ENCODE data around the gene SKAP1.

SKAP1 gene

DNA sequence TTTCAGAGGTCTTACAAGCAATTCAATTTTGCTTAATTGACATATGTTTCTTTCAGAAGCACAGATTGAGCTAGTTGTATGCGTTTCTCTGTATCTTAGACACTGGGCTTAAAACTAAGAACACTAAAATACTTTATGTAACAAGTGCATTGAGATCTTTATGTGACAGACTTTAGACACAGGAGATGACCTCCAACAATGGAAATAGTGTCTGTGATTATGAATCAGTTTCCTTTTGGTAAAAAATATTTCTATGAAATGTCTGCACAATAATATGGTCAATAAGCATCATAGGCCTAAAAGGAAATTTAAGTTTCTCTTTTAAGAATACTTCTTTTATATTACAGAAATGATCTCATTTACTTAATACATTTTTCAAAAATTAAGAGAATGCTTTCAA, 153.2 kb downstream of the SKAP1 start:
- Histone ChIP-seq H4K20me1 (no peaks in the 10 kb centered on the region), H3K4me2 (no peak overlapping the region), H3K36me3 (no peaks in the 10 kb centered on the region), H3K9me3 (replicated peaks in 1 of 11) (no peaks in the 10 kb centered on the region), H3K9ac (no peak overlapping the region), H3K4me1 (no peaks in the 10 kb centered on the region), H3K27ac (no peak overlapping the region), H3K4me3 (no peak overlapping the region), H3K27me3 (peaks cover 0 to 3% (median 0%) of the 10 kb centered on the region in 11 experiments; a peak in 1 of 22 replicates)
- TF ChIP-seq Cebpa-rat (IDR thresholded peaks at IDR 0.05) = no peak

DNA sequence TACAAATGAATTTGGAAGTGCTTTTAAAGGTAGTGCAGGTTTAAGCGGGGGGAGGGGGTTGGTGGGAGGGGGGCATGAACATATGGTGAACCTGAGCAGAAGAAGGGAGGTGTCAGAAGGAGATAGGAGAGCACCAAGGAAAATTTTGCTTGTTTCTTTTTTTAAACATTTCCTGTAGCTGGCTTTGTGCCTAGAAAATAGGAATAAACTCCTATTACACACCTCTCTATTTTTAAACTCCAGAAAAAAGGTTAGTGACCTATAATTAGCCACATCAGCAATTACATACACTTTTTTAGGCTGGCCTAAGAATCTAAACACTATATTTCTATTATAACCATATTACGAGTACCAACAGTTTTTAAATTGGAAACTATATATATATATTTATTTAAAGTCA, 159.1 kb downstream of the SKAP1 start:
- Histone ChIP-seq H3K27ac (no peak overlapping the region), H4K20me1 (no peaks in the 10 kb centered on the region), H3K27me3 (no peaks in the 10 kb centered on the region), H3K4me2 (no peak overlapping the region), H3K36me3 (no peaks in the 10 kb centered on the region), H3K4me1 (peaks cover 0 to 4% (median 2%) of the 10 kb centered on the region in 10 experiments; a peak in 11 of 20 replicates), H3K9me3 (replicated peaks in 1 of 11) (no peaks in the 10 kb centered on the region), H3K9ac (no peak overlapping the region), H3K4me3 (no peak overlapping the region)
- no peak for TF ChIP-seq Cebpa-rat (IDR thresholded peaks at IDR 0.05)

DNA sequence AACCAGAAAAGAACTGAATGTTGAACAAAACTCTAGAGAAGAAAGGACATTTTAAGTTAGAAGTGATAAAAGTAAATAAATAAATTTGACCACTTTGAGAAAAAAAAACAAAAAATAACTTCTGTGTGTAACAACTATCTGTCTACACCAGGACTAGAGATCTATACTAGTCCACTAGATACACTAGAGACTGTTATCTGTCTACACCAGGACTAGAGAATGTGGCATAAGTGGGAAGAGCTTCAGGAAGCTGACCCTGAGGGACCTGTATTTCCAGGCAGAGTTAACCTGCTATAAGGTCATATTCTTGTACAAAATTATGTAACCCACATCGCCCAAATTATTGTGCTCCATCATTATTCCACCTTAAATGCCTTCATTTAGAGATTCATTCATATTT, 160.8 kb downstream of the SKAP1 start:
- H3K4me2 ChIP-seq = no peak overlapping the region
- no peaks in the 10 kb centered on the region for H3K36me3 ChIP-seq
- peaks cover 0 to 21% (median 19%) of the 10 kb centered on the region in 10 experiments; a peak in 15 of 20 replicates for H3K4me1 ChIP-seq
- TF ChIP-seq Cebpa-rat (IDR thresholded peaks at IDR 0.05) = no peak
- H4K20me1 ChIP-seq = no peaks in the 10 kb centered on the region
- no peak overlapping the region for H3K4me3 ChIP-seq
- no peaks in the 10 kb centered on the region for H3K9me3 ChIP-seq (replicated peaks in 1 of 11)
- no peak overlapping the region for H3K27ac ChIP-seq
- no peak overlapping the region for H3K9ac ChIP-seq
- 0 out of 22 replicates have a peak, but pooled peaks cover 0 to 11% (median 0%) of the 10 kb centered on the region in 11 experiments for H3K27me3 ChIP-seq

DNA sequence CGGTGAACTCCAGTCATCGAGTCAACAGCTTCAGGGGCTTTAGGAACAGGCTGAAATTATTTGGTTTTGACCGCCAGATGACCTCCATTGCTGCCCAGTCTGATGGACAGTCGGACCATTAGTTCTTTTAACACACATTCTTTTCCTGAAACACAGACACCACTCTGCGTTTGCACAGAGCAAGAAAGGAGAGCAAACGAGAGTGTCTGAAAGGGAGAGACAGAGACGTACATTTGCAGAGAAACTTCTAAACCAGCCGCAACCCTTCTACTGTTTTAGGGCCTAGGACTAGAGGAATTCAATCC, 166.3 kb downstream of the SKAP1 start:
- Histone ChIP-seq H3K4me2 (no peak overlapping the region), H3K27ac (no peak overlapping the region), H4K20me1 (no peaks in the 10 kb centered on the region), H3K27me3 (peaks cover 0 to 11% (median 0%) of the 10 kb centered on the region in 11 experiments; a peak in 1 of 22 replicates), H3K4me3 (no peak overlapping the region), H3K9ac (no peak overlapping the region), H3K9me3 (replicated peaks in 1 of 11) (no peaks in the 10 kb centered on the region), H3K36me3 (no peaks in the 10 kb centered on the region), H3K4me1 (peaks cover 0 to 23% (median 19%) of the 10 kb centered on the region in 10 experiments; a peak in 15 of 20 replicates)
- no peak for TF ChIP-seq Cebpa-rat (IDR thresholded peaks at IDR 0.05)

DNA sequence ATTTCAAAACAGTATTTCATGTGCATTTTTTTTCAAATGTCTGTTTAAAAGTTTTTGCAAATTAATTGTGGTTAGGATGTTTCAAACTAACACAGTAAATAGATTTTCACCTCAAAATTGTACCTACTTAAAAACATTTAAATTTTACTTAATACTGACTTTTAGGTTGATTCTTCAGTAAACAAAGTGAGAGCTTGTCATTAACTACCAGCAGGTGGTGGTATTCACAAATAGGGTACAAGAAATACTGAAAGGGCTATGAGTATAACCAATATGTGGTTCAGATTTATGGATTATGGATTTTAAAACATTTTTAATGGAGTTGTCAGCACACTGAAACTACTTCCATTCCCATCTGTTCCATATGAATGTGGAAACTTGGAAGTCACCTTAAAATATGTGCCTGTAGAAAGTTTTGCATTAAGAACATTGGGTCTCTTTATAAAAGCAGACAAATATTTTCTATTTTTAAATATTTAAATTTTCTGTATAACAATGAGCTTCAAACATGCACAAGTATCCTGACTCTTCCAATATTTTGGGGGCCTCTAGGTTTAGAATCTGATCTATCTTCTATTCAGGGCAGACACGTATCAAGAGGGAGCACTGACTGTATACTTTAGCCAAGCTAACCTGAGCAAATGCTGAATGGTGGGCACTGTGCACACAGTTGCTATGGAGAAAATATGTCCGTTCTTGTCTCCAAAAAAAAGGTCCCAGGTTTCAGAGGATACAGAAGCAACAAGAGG, 166.9 kb downstream of the SKAP1 start:
- Histone ChIP-seq H4K20me1 (no peaks in the 10 kb centered on the region), H3K4me1 (peaks cover 0 to 23% (median 19%) of the 10 kb centered on the region in 10 experiments; a peak in 15 of 20 replicates), H3K4me3 (no peak overlapping the region), H3K4me2 (no peak overlapping the region), H3K27ac (no peak overlapping the region), H3K36me3 (no peaks in the 10 kb centered on the region), H3K9ac (no peak overlapping the region), H3K9me3 (replicated peaks in 1 of 11) (no peaks in the 10 kb centered on the region), H3K27me3 (peaks cover 0 to 11% (median 0%) of the 10 kb centered on the region in 11 experiments; a peak in 1 of 22 replicates)
- TF ChIP-seq Cebpa-rat (IDR thresholded peaks at IDR 0.05) = no peak

DNA sequence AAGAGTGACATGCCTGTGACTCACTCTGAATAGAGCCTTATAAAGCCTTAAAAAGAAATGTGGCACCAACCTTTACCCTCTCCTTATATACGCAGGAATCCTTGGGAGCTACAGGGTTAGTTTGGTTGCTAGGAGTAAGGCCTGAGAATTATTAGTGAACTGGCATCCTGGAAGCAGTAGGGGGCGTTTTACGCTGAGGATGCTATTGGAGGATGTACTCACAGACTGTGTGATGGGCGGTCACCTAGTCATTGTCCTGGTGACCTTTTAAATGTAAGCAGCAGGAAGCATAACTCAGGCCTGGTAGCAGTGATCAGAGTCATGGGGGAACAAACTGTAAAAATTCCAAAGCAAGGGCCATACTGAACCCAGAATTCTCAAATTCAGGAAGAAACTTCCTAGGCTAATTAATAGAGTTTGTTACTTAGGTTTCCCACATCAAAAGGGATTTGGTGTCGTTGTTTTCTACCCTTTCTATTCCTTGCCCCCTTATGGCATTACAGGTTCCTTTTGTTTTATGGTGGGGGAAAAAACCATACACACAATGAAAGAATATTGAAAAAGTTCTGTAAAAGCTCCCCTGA, 168.6 kb downstream of the SKAP1 start:
- Histone ChIP-seq H3K4me1 (peaks cover 0 to 23% (median 19%) of the 10 kb centered on the region in 10 experiments; a peak in 15 of 20 replicates), H3K4me3 (no peak overlapping the region), H4K20me1 (no peaks in the 10 kb centered on the region), H3K27ac (no peak overlapping the region), H3K27me3 (peaks cover 0 to 11% (median 0%) of the 10 kb centered on the region in 11 experiments; a peak in 3 of 22 replicates), H3K36me3 (no peaks in the 10 kb centered on the region), H3K4me2 (no peak overlapping the region), H3K9ac (no peak overlapping the region), H3K9me3 (replicated peaks in 1 of 11) (no peaks in the 10 kb centered on the region)
- no peak for TF ChIP-seq Cebpa-rat (IDR thresholded peaks at IDR 0.05)

DNA sequence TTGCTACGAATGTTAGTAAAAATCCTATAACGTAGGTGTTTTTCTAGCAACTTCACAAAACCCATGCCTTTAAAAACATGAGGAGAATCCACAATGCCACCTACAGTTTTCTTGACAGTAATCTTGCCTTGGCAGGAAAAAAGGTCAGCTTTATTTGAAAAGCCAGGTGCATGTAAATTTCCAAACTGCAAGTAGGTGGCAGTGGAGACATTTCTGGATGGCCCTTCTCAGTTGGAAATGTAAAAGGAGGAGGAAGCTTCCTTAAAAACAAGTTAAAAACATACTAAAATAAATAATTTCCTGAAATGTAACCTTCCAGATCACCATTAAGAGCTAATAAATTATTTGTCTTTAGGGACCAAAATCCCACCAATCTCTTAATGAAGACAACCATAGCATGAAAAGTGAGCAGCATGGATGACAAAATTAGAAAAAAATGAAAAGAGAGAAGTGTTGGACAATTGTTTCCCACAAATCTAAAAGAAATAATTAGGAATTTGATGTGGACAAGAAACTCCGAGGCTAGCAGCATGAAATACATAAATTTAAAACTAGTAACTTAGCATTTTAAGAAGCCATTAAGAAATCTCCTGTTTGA, 170.2 kb downstream of the SKAP1 start:
- no peak overlapping the region for H3K4me3 ChIP-seq
- no peak overlapping the region for H3K27ac ChIP-seq
- no peaks in the 10 kb centered on the region for H3K9me3 ChIP-seq (replicated peaks in 1 of 11)
- no peak overlapping the region for H3K4me2 ChIP-seq
- no peak overlapping the region for H3K9ac ChIP-seq
- H4K20me1 ChIP-seq = no peaks in the 10 kb centered on the region
- peaks cover 0 to 8% (median 6%) of the 10 kb centered on the region in 10 experiments; a peak in 15 of 20 replicates for H3K4me1 ChIP-seq
- H3K27me3 ChIP-seq = peaks cover 0 to 8% (median 0%) of the 10 kb centered on the region in 11 experiments; a peak in 6 of 22 replicates
- TF ChIP-seq Cebpa-rat (IDR thresholded peaks at IDR 0.05) = no peak
- H3K36me3 ChIP-seq = no peaks in the 10 kb centered on the region

DNA sequence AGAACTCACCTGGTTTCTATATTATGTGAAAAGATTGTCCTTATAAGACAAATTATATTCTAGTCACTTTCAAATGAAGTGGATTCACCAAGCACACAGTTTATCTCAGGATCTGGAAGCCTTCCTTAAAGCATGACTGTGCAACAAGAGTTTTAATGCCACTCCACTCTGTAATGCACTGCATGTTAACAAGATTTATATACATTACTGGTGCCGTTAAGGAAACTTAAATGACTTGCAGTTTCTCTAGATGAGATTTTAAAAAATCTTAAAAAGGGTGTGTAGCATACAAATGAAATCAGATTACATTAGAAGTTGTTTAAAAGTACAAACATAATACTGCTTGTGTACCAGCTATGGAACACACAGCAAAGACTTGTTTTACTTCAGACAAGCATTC, 171.7 kb downstream of the SKAP1 start:
- H4K20me1 ChIP-seq = no peaks in the 10 kb centered on the region
- H3K4me1 ChIP-seq = no peaks in the 10 kb centered on the region
- no peaks in the 10 kb centered on the region for H3K36me3 ChIP-seq
- H3K27me3 ChIP-seq = peaks cover 0 to 11% (median 0%) of the 10 kb centered on the region in 11 experiments; a peak in 6 of 22 replicates
- no peak overlapping the region for H3K27ac ChIP-seq
- TF ChIP-seq Cebpa-rat (IDR thresholded peaks at IDR 0.05) = no peak
- H3K4me3 ChIP-seq = no peak overlapping the region
- no peak overlapping the region for H3K4me2 ChIP-seq
- no peak overlapping the region for H3K9ac ChIP-seq
- no peaks in the 10 kb centered on the region for H3K9me3 ChIP-seq (replicated peaks in 1 of 11)

DNA sequence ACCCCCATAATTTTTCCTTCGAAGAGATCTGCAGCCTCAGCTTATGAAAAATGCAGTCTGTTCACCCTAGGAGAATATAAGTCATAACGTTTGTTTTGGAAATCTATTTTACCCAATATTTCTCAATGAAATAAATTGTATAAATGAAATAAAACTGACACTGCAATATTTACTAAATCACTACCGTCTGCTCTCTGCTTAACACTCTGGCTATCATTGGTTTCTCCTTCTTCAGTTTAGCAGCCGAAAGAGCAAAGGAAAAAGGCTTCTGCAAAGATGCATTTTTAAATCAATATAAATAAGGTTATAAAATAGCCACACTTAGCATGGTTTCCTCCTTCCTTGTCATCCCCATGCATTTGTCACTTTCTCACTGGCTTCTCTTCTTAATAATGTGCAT, 174.3 kb downstream of the SKAP1 start:
- Histone ChIP-seq H3K27me3 (peaks cover 0 to 11% (median 0%) of the 10 kb centered on the region in 11 experiments; a peak in 7 of 22 replicates), H3K4me3 (no peak overlapping the region)
- no peak for TF ChIP-seq Cebpa-rat (IDR thresholded peaks at IDR 0.05)

More for the DNA sequence above, 174.3 kb downstream of the SKAP1 start:
- Histone ChIP-seq H3K9me3 (replicated peaks in 1 of 11) (no peaks in the 10 kb centered on the region), H3K9ac (no peak overlapping the region), H4K20me1 (no peaks in the 10 kb centered on the region), H3K27ac (no peak overlapping the region), H3K4me2 (no peak overlapping the region), H3K4me1 (no peaks in the 10 kb centered on the region), H3K36me3 (no peaks in the 10 kb centered on the region)

Measured in BLaER1 treated with 17β-estradiol and CSF1 and Interleukin-3, amounts not matched to agents 10 nM and 100 nM (cell line).